ENCODE measurements around the gene ARCN1. TPM values are rescaled to one million over a fixed set of nuclear protein-coding genes. Genes with fewer than 3 reads are reported as not detected.

Gene ARCN1
- total and polyA plus RNA-seq, 9 of the 15 experiments (the other 6 are each of a cell fraction or from before 2014, with no cell fraction given): 30.0 to 224 (median 76.4) TPM

- TF ChIP-seq SAFB (IDR thresholded peaks at IDR 0.05; ENCODE audit: borderline replicate concordance, low read depth, low read length) (0 out of 2 replicates have a peak, but pooled peaks have one; percentile 20), YY1 (IDR thresholded peaks at IDR 0.05; ENCODE audit: borderline replicate concordance in 1 of 3, control insufficient read depth in 1 of 3, extremely low read depth in 1 of 3, insufficient read depth in 3 of 3, insufficient read length in 1 of 3, insufficient replicate concordance in 2 of 3, low read depth in 1 of 3, low read length in 2 of 3) (peak in 2 of 3 experiments; percentile 29 to 51), HMG20B (CRISPR knock-in tag; IDR thresholded peaks at IDR 0.05) (no peak), HBP1 (CRISPR knock-in tag; IDR thresholded peaks at IDR 0.05) (0 out of 2 replicates have a peak, but pooled peaks have one; percentile 39), CTCFL (IDR thresholded peaks at IDR 0.05; ENCODE audit: borderline replicate concordance, insufficient read depth, low read depth, low read length, poor library complexity, severe bottlenecking) (peak; percentile 77), RFX7 (CRISPR knock-in tag; IDR thresholded peaks at IDR 0.05) (no peak), TRIM24 (IDR thresholded peaks at IDR 0.05) (peak; percentile 15 to 49; a peak in 2 of 4 replicates), KAT7 (CRISPR knock-in tag; IDR thresholded peaks at IDR 0.05; ENCODE audit: borderline replicate concordance) (peak; percentile 80; the same call in 1 of the 2 replicates), E2F6 (IDR thresholded peaks at IDR 0.05; ENCODE audit: borderline replicate concordance in 1 of 2, extremely low read depth in 1 of 2, insufficient read depth in 1 of 2, insufficient read length in 1 of 2, low read depth in 1 of 2, low read length in 1 of 2, poor library complexity in 1 of 2, severe bottlenecking in 1 of 2) (peak; percentile 48 to 84), SMARCC2 (IDR thresholded peaks at IDR 0.05; ENCODE audit: low read depth) (peak; percentile 66; the same call in 1 of the 2 replicates), RBFOX2 (IDR thresholded peaks at IDR 0.05; ENCODE audit: low read depth, low read length) (peak; percentile 62), HDAC1 (IDR thresholded peaks at IDR 0.05) (peak; percentile 18 to 80; a peak in 2 of 4 replicates), FOXM1 (IDR thresholded peaks at IDR 0.05; ENCODE audit: low read depth) (peak; percentile 72; the same call in 1 of the 2 replicates), FOXM1 (CRISPR knock-in tag; IDR thresholded peaks at IDR 0.05; ENCODE audit: low read depth) (no peak), ZNF449 (CRISPR knock-in tag; IDR thresholded peaks at IDR 0.05) (no peak), HNRNPK (IDR thresholded peaks at IDR 0.05; ENCODE audit: low read depth, low read length, poor library complexity, severe bottlenecking) (peak; percentile 36)
Measured at GRCh38 chr11:118610773-118611432, 38.7 kb downstream of the ARCN1 start (continued).

Measured in K562 (cell line).